Lower lobe of right lung (tissue), 2 donors: ENCODE results near the gene DPF3. TPM values are rescaled to one million over a fixed set of nuclear protein-coding genes. Genes with fewer than 3 reads are reported as not detected.

Experiments
- ATAC-seq, 2 donors: fragments of 200-7000 bp; cut with Tn5 transposase; one replicate each; pipeline ENCODE4 v1.9.1; 2020 to 2022; ENCODE audit warnings: mild to moderate bottlenecking in 2 of 2, moderate library complexity in 2 of 2
- DNase-seq: peaks from one replicate; pipeline ENCODE4 v3.0.0-alpha.2; 2020
- H3K27ac ChIP-seq: fragments of 200-600 bp; one replicate; pipeline ENCODE4 v1.8.0; 2022
- H3K27me3 ChIP-seq: fragments of 200-600 bp; one replicate; pipeline ENCODE4 v1.8.0; 2022; ENCODE audit warnings: low read depth
- H3K36me3 ChIP-seq: fragments of 200-600 bp; one replicate; pipeline ENCODE4 v1.8.0; 2022; ENCODE audit warnings: mild to moderate bottlenecking
- H3K4me1 ChIP-seq: fragments of 200-600 bp; one replicate; pipeline ENCODE4 v1.8.0; 2022
- H3K4me3 ChIP-seq: fragments of 200-600 bp; one replicate; pipeline ENCODE4 v1.8.0; 2022; ENCODE audit warnings: mild to moderate bottlenecking
- H3K9me3 ChIP-seq: fragments of 200-600 bp; one replicate; pipeline ENCODE4 v1.8.0; 2022
- CTCF ChIP-seq: fragments of 200-600 bp; IDR thresholded peaks from one replicate; pipeline ENCODE4 v1.8.0; 2022; ENCODE audit warnings: antibody characterized with exemption, mild to moderate bottlenecking
- intact Hi-C: fragments of 100-400 bp; cut with DNase I; formaldehyde crosslinking; loops from one replicate; pipeline ENCODE4 v1.11.0; 2022
- total RNA-seq: library from RNA; stranded (reverse); fragmentation: NEBNext Ultra II Directional; extraction: Animal tissue kit (Norgen Biotek cat#: 25700); gene quantifications from one replicate; pipeline ENCODE4 v1.2.1, GENCODE V29; 2021
- donor health status: DM: no; HTN: yes; CAD: no; lungs with severe emphysema.

The DPF3 gene
- total RNA-seq, 1 donor from 2014 or later: 0.59 TPM

- intact Hi-C loops: no loop called here
- no peak for TF ChIP-seq CTCF
- ATAC-seq: no peak
Measured at GRCh38 chr14:72583316-72584272, 310.3 kb downstream of the DPF3 start.

GRCh38 chr14:72582582-72582981, 311.3 kb downstream of the DPF3 start:
- no peaks in the 10 kb centered on the region for H3K36me3 ChIP-seq
- no peak for ATAC-seq

More at GRCh38 chr14:72583316-72584272, 310.3 kb downstream of the DPF3 start:
- no peak for DNase-seq
- no peaks in the 10 kb centered on the region for H3K36me3 ChIP-seq
- H3K9me3 ChIP-seq: no peaks in the 10 kb centered on the region
- H3K27ac ChIP-seq: no peak overlapping the region
- no peaks in the 10 kb centered on the region for H3K4me1 ChIP-seq
- H3K27me3 ChIP-seq: peaks cover 5% of the 10 kb centered on the region
- H3K4me3 ChIP-seq: no peak overlapping the region

GRCh38 chr14:72578514-72578913, 315.4 kb downstream of the DPF3 start:
- Histone ChIP-seq H3K36me3 (no peaks in the 10 kb centered on the region), H3K27ac (no peak overlapping the region), H3K4me1 (no peaks in the 10 kb centered on the region), H3K9me3 (no peaks in the 10 kb centered on the region), H3K27me3 (peaks cover 12% of the 10 kb centered on the region), H3K4me3 (no peak overlapping the region)
- DNase-seq (no peak), ATAC-seq (no peak)
- intact Hi-C loops: no loop called here
- no peak for TF ChIP-seq CTCF

More at GRCh38 chr14:72582582-72582981, 311.3 kb downstream of the DPF3 start:
- intact Hi-C loops: no loop called here
- TF ChIP-seq CTCF: no peak
- Histone ChIP-seq H3K4me1 (no peaks in the 10 kb centered on the region), H3K9me3 (no peaks in the 10 kb centered on the region), H3K4me3 (no peak overlapping the region), H3K27me3 (peaks cover 7% of the 10 kb centered on the region), H3K27ac (no peak overlapping the region)
- DNase-seq: no peak

- DNase-seq: no peak
- no peak for TF ChIP-seq CTCF
- no peaks in the 10 kb centered on the region for H3K9me3 ChIP-seq
- no peak overlapping the region for H3K4me3 ChIP-seq
- intact Hi-C loops: no loop called here
- H3K27me3 ChIP-seq: peaks cover 8% of the 10 kb centered on the region
- H3K4me1 ChIP-seq: no peaks in the 10 kb centered on the region
- ATAC-seq: no peak
- no peaks in the 10 kb centered on the region for H3K36me3 ChIP-seq
- no peak overlapping the region for H3K27ac ChIP-seq
Measured at GRCh38 chr14:72577521-72577920, 316.4 kb downstream of the DPF3 start.

- Histone ChIP-seq H3K9me3 (no peaks in the 10 kb centered on the region), H3K27me3 (peaks cover 8% of the 10 kb centered on the region), H3K36me3 (no peaks in the 10 kb centered on the region), H3K4me1 (no peaks in the 10 kb centered on the region), H3K4me3 (no peak overlapping the region), H3K27ac (no peak overlapping the region)
- no peak for ATAC-seq
- DNase-seq: no peak
- no peak for TF ChIP-seq CTCF
- intact Hi-C loops: no loop called here
Measured at GRCh38 chr14:72576258-72576657, 317.6 kb downstream of the DPF3 start.
